A549 (cell line): Measurements from ENCODE around the gene SLC16A1. TPM values are rescaled to one million over a fixed set of nuclear protein-coding genes. Genes with fewer than 3 reads are reported as not detected.

Experiments
- ATAC-seq, 2 experiments: fragments of 200-7000 bp in 1 of 2; fragments of >200 bp in 1 of 2; cut with Nextera tagmentation in 1 of 2; cut with Tn5 transposase in 1 of 2; 3 replicates each; pipeline versions ENCODE4 v1.8.0 to v1.9.1; 2018 to 2020; ENCODE audit warnings: mild to moderate bottlenecking in 1 of 2, moderate library complexity in 1 of 2
- CTCF ChIA-PET: fragments of 300-600 bp; sonication (Branson Sonifier 250); formaldehyde crosslinking; extraction: SDS; loops from one replicate; lab custom pipeline; 2021; ENCODE audit warnings: antibody characterized with exemption, inconsistent platforms; lab: Yijun Ruan, JAX
- POLR2A ChIA-PET: fragments of 350-600 bp; formaldehyde crosslinking; extraction: SDS; loops from one replicate; lab custom pipeline; 2021; ENCODE audit warnings: antibody characterized with exemption, inconsistent platforms; lab: Yijun Ruan, JAX
- DNase-seq, 2 experiments: peaks; one replicate each; pipeline versions ENCODE4 v3.0.0 to v3.0.0-alpha.2; 2011 to 2016; ENCODE audit warnings: low read depth in 1 of 2, low spot score in 1 of 2
- FAIRE-seq: peaks from 2 replicates; lab custom pipeline; 2011; peaks lifted over from hg19 to GRCh38; lab: Jason Lieb, UNC
- H3K27ac ChIP-seq, 2 experiments: fragments of >200 bp; sonication (Bioruptor Twin); formaldehyde crosslinking; 3 replicates each; pipeline ENCODE4 v1.5.1; 2016 to 2017
- H3K4me1 ChIP-seq: fragments of >200 bp; sonication (Bioruptor Twin); formaldehyde crosslinking; 3 replicates; pipeline ENCODE4 v1.6.1; 2016
- H3K4me2 ChIP-seq: fragments of >200 bp; sonication (Bioruptor Twin); formaldehyde crosslinking; 3 replicates; pipeline ENCODE4 v1.6.1; 2016
- H3K4me3 ChIP-seq: fragments of >200 bp; sonication (Bioruptor Twin); formaldehyde crosslinking; 3 replicates; pipeline ENCODE4 v1.5.1; 2016
- H3K9me3 ChIP-seq: fragments of >200 bp; sonication (Bioruptor Twin); formaldehyde crosslinking; 3 replicates; pipeline ENCODE4 v1.6.1; 2016
- ATOH8 ChIP-seq: fragments of 250-450 bp; sonication (Bioruptor Pico); IDR thresholded peaks from 2 replicates; pipeline ENCODE4 v1.5.0; 2020; ENCODE audit warnings: low read depth, mild to moderate bottlenecking, moderate library complexity
- BCL3 ChIP-seq: fragments of >200 bp; sonication (Bioruptor Twin); formaldehyde crosslinking; IDR thresholded peaks from 3 replicates; pipeline ENCODE4 v1.6.1; 2016
- CBX2 ChIP-seq: fragments of 200-600 bp; sonication (generic); IDR thresholded peaks from 2 replicates; pipeline ENCODE4 v1.6.1; 2016; ENCODE audit warnings: low read depth, mild to moderate bottlenecking, borderline replicate concordance
- CBX8 ChIP-seq: fragments of 200-600 bp; sonication (generic); IDR thresholded peaks from 2 replicates; pipeline ENCODE4 v1.6.1; 2016
- CHD2 ChIP-seq: fragments of 150-350 bp; IDR thresholded peaks from 2 replicates; pipeline ENCODE4 v1.6.1; 2014; ENCODE audit warnings: low read length; ENCODE audit not compliant: partially characterized antibody
- E2F6 ChIP-seq: IDR thresholded peaks from 2 replicates; pipeline ENCODE4 v1.6.1; 2012; ENCODE audit warnings: low read depth, borderline replicate concordance
- EHMT2 ChIP-seq: fragments of 200-600 bp; sonication (generic); IDR thresholded peaks from 2 replicates; pipeline ENCODE4 v1.6.1; 2016; ENCODE audit warnings: antibody characterized with exemption, low read depth, mild to moderate bottlenecking, moderate library complexity
- ELK1 ChIP-seq: fragments of 150-350 bp; IDR thresholded peaks from 2 replicates; pipeline ENCODE4 v1.6.1; 2014; ENCODE audit warnings: low read depth, mild to moderate bottlenecking, low read length
- EP300 ChIP-seq, 2 experiments: fragments of >200 bp; sonication (Bioruptor Twin); formaldehyde crosslinking; IDR thresholded peaks; 2 replicates in 1 of 2; 3 replicates in 1 of 2; pipeline ENCODE4 v1.6.1; 2016 to 2017
- FOSB ChIP-seq: fragments of 250-450 bp; sonication (Bioruptor Pico); IDR thresholded peaks from 2 replicates; pipeline ENCODE4 v1.5.0; 2020; ENCODE audit warnings: mild to moderate bottlenecking, moderate library complexity
- FOSL2 ChIP-seq, 2 experiments: fragments of 450-650 bp in 1 of 2; fragments of >200 bp in 1 of 2; sonication (Bioruptor Twin) in 1 of 2; formaldehyde crosslinking; IDR thresholded peaks; 2 replicates each; pipeline versions ENCODE4 v1.5.0 to v1.6.1; 2016 to 2020; ENCODE audit warnings: mild to moderate bottlenecking in 1 of 2, moderate library complexity in 1 of 2
- GATA3 ChIP-seq: IDR thresholded peaks from 2 replicates; pipeline ENCODE4 v1.6.1; 2012; ENCODE audit warnings: borderline replicate concordance
- HOXB5 ChIP-seq: fragments of 250-450 bp; sonication (Bioruptor Pico); IDR thresholded peaks from 2 replicates; pipeline ENCODE4 v1.5.0; 2020; ENCODE audit warnings: mild to moderate bottlenecking, moderate library complexity
- JUN ChIP-seq, 2 experiments: fragments of >200 bp; sonication (Bioruptor Twin); formaldehyde crosslinking; IDR thresholded peaks; 2 replicates in 1 of 2; 3 replicates in 1 of 2; pipeline ENCODE4 v1.6.1; 2016 to 2017
- JUNB ChIP-seq: fragments of >200 bp; sonication (Bioruptor Twin); formaldehyde crosslinking; IDR thresholded peaks from 2 replicates; pipeline ENCODE4 v1.6.1; 2016
- KDM1A ChIP-seq: fragments of 200-600 bp; sonication (generic); IDR thresholded peaks from 2 replicates; pipeline ENCODE4 v1.6.1; 2016; ENCODE audit warnings: low read depth, mild to moderate bottlenecking
- NFE2L2 ChIP-seq: fragments of 150-350 bp; conservative IDR thresholded peaks from 2 replicates; pipeline ENCODE4 v1.6.1; 2014; ENCODE audit warnings: low read length
- NR3C1 ChIP-seq: fragments of >200 bp; sonication (Bioruptor Twin); formaldehyde crosslinking; IDR thresholded peaks from 3 replicates; pipeline ENCODE4 v1.6.1; 2017
- PHF8 ChIP-seq: fragments of 200-600 bp; sonication (generic); IDR thresholded peaks from 2 replicates; pipeline ENCODE4 v1.6.1; 2016; ENCODE audit warnings: low read depth, mild to moderate bottlenecking, antibody characterized with exemption, moderate library complexity, borderline replicate concordance
- RCOR1 ChIP-seq: fragments of 150-350 bp; IDR thresholded peaks from 2 replicates; pipeline ENCODE4 v1.6.1; 2014; ENCODE audit warnings: antibody characterized with exemption, low read length, low read depth
- SMC3 ChIP-seq: fragments of >200 bp; sonication (Bioruptor Twin); formaldehyde crosslinking; IDR thresholded peaks from 3 replicates; pipeline ENCODE4 v1.6.1; 2018; ENCODE audit warnings: inconsistent platforms
- ZNF302 ChIP-seq: fragments of 250-450 bp; sonication (Bioruptor Pico); IDR thresholded peaks from 2 replicates; pipeline ENCODE4 v1.9.0; 2021; ENCODE audit warnings: inconsistent platforms, mild to moderate bottlenecking, moderate library complexity
- ZSCAN20 ChIP-seq: fragments of 250-450 bp; sonication (Bioruptor Pico); IDR thresholded peaks from 2 replicates; pipeline ENCODE4 v1.8.0; 2022; ENCODE audit warnings: mild to moderate bottlenecking, moderate library complexity
- WGBS: methylation state at CpG from one replicate; pipeline ENCODE4 v1.1.6; 2017; ENCODE audit errors: missing lambda C conversion rate; 5-methylcytosine and 5-hydroxymethylcytosine counted together
- polyA plus RNA-seq, 4 experiments: library from polyadenylated mRNA; depleted of rRNA in 3 of 4; stranded (reverse); fragments of >200 nt; fragmentation: RNase III in 1 of 4; extraction: RNeasy Plus Mini Kit Qiagen cat#74134 plus additional on column Dnase treatment in 1 of 4; gene quantifications; 2 replicates in 3 of 4; 3 replicates in 1 of 4; pipeline ENCODE4 v1.2.3, GENCODE V29; 2011 to 2017

The SLC16A1 gene
- polyA plus RNA-seq, 2 of the 4 experiments (the other 2 are of a cell fraction): 42.7 to 70.2 TPM

- no peak for FAIRE-seq
- ChIA-PET CTCF (interaction anchor here (1.1 kb wide), 1 partner anchor 178 kb away, joined by 4 read pairs; a partner anchor contains a TSS), POLR2A (no interaction called here)
- H3K4me1 ChIP-seq: no peaks in the 10 kb centered on the region
- no peak for DNase-seq
- no peak overlapping the region for H3K27ac ChIP-seq
- H3K4me2 ChIP-seq: no peak overlapping the region
- H3K9me3 ChIP-seq: no peaks in the 10 kb centered on the region
- TF ChIP-seq ZSCAN20 (CRISPR knock-in tag) (no peak), ELK1 (no peak), ZNF302 (CRISPR knock-in tag) (no peak), BCL3 (no peak), JUN (IDR thresholded peaks at IDR 0.05) (no peak), SMC3 (no peak), NFE2L2 (no peak), GATA3 (no peak), NR3C1 (no peak), CHD2 (no peak)
- no peak for ATAC-seq
- H3K4me3 ChIP-seq: no peak overlapping the region
Measured at GRCh38 chr1:112896783-112897182, 59.2 kb downstream of the SLC16A1 start.

- no peak for FAIRE-seq
- no peak for TF ChIP-seq CHD2
- no peak for TF ChIP-seq JUNB
- no peak for TF ChIP-seq EHMT2
- TF ChIP-seq FOSL2 (IDR thresholded peaks at IDR 0.05): no peak
- TF ChIP-seq FOSL2 (CRISPR knock-in tag; IDR thresholded peaks at IDR 0.05): no peak
- TF ChIP-seq NFE2L2: no peak
- no peak for TF ChIP-seq EP300 (IDR thresholded peaks at IDR 0.05)
- no peak for TF ChIP-seq HOXB5 (CRISPR knock-in tag)
- TF ChIP-seq ELK1: no peak
- no peak for TF ChIP-seq RCOR1
- TF ChIP-seq ZNF302 (CRISPR knock-in tag): no peak
- no peak for TF ChIP-seq KDM1A
- no peak for TF ChIP-seq E2F6
- no peak for TF ChIP-seq CBX2
- no peak for TF ChIP-seq PHF8
- TF ChIP-seq GATA3: no peak
- TF ChIP-seq ATOH8 (CRISPR knock-in tag): no peak
- no peak for TF ChIP-seq CBX8
- no peak for TF ChIP-seq FOSB
- H3K27ac ChIP-seq: no peak overlapping the region
- no peaks in the 10 kb centered on the region for H3K9me3 ChIP-seq
- no CpG with 5 or more reads among the region's 35 CpGs for WGBS
- no peak for ATAC-seq
- H3K4me3 ChIP-seq: no peak overlapping the region
- H3K4me2 ChIP-seq: no peak overlapping the region
- ChIA-PET CTCF (interaction anchor here (1.2 to 2.1 kb wide), 2 partner anchors 12 to 15 kb away, joined by 3 to 5 read pairs; no protein-coding TSS in a partner anchor), POLR2A (no interaction called here)
- H3K4me1 ChIP-seq: no peaks in the 10 kb centered on the region
- DNase-seq: no peak
Measured at GRCh38 chr1:112894561-112895011, 61.4 kb downstream of the SLC16A1 start.
